Measurements from ENCODE around the gene DEFB128. TPM values are rescaled to one million over a fixed set of nuclear protein-coding genes. Genes with fewer than 3 reads are reported as not detected.
A peak's percentile ranks its signal among the peaks of the same experiment; 100 is the strongest.

The DEFB128 gene
- polyA plus RNA-seq, 3 donors = not detected

GRCh38 chr20:157154-157553 is 32.4 kb downstream of the DEFB128 start, which contains the start of gene DEFB127:
Gene DEFB127 (plus strand): TSS chr20:157454. CDS start chr20:157545, 91 bp downstream.
- no peak within 1 kb of the TSS for H3K27ac Mint-ChIP-seq

DNA sequence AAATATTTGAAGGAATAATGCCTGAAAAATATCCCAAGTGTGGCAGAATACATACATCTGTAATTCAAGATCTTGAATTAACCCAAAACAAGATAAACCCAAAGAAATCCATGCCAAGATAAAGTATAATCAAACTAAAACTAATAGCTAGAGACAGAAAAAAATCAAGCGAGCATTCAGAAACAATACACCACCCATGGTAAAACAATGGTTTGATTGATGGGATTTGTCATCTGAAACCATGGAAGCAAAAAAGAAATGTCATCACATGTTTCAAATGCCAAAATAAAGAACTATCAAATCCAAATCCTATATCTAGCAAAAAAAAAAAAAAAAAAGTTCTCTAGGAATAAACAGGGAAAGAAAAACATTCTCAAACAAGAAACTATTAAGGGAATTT is 37.4 kb downstream of the DEFB128 start:
- no peak for TF ChIP-seq CTCF (IDR thresholded peaks at IDR 0.05)
- Mint-ChIP-seq H3K27ac (no peak overlapping the region), H3K9me3 (peaks cover 0 to 5% (median 0%) of the 10 kb centered on the region in 7 donors), H3K4me1 (no peaks in the 10 kb centered on the region), H3K36me3 (no peaks in the 10 kb centered on the region), H3K27me3 (ENCODE audit: low read depth in 3 of 3) (peaks cover 9 to 18% (median 16%) of the 10 kb centered on the region in 3 donors), H3K4me3 (peak overlapping the region in 1 of 2 donors; percentile 22)
- Histone ChIP-seq H3K9me3 (replicated peaks in 1 of 2; ENCODE audit: control insufficient read depth in 1 of 2, insufficient read depth in 1 of 2, low read length in 2 of 2) (no peaks in the 10 kb centered on the region), H3K4me1 (ENCODE audit: control insufficient read depth in 1 of 2, insufficient read depth in 2 of 2, low read length in 2 of 2) (no peaks in the 10 kb centered on the region), H3K4me3 (replicated peaks in 1 of 3; ENCODE audit: low read depth in 2 of 3, low read length in 3 of 3) (no peak overlapping the region), H3K27me3 (ENCODE audit: control insufficient read depth in 2 of 2, insufficient read depth in 2 of 2, low read length in 2 of 2) (peaks cover under 1 to 6% of the 10 kb centered on the region in 2 donors), H3K9ac (ENCODE audit: insufficient read depth, low read length, poor library complexity, severe bottlenecking) (no peak overlapping the region), H3K27ac (ENCODE audit: low read depth in 1 of 2, low read length in 2 of 2) (no peak overlapping the region), H3K4me2 (replicated peaks; ENCODE audit: extremely low read depth, low read length, poor library complexity, severe bottlenecking) (no peak overlapping the region), H2AFZ (ENCODE audit: insufficient read depth, low read depth, low read length, poor library complexity, severe bottlenecking) (no peak overlapping the region), H3K79me2 (ENCODE audit: insufficient read depth, low read length) (no peaks in the 10 kb centered on the region), H3K36me3 (replicated peaks in 1 of 2; ENCODE audit: control insufficient read depth in 1 of 2, insufficient read depth in 2 of 2, low read length in 2 of 2) (no peaks in the 10 kb centered on the region), H4K20me1 (ENCODE audit: insufficient read depth, low read length) (no peaks in the 10 kb centered on the region)
- no peak for DNase-seq
- intact Hi-C loops (cut with micrococcal nuclease) = no loop called here
- WGBS (ENCODE audit: insufficient coverage) = no CpG with 5 or more reads among the region's 1 CpG

More at GRCh38 chr20:157154-157553, 32.4 kb downstream of the DEFB128 start, which contains the start of gene DEFB127:
- Mint-ChIP-seq H3K4me1 (no peaks in the 10 kb centered on the region), H3K4me3 (no peak within 1 kb of the TSS), H3K9me3 (peaks cover 0 to 6% (median 0%) of the 10 kb centered on the region in 7 donors), H3K27me3 (ENCODE audit: low read depth in 3 of 3) (peaks cover 7 to 16% (median 7%) of the 10 kb centered on the region in 3 donors), H3K36me3 (no peaks in the 10 kb centered on the region)
- H3K9me3 ChIP-seq (replicated peaks in 1 of 2; ENCODE audit: control insufficient read depth in 1 of 2, insufficient read depth in 1 of 2, low read length in 2 of 2) = no peaks in the 10 kb centered on the region
- no CpG with 5 or more reads among the region's 5 CpGs for WGBS (ENCODE audit: insufficient coverage)
- no peaks in the 10 kb centered on the region for H3K36me3 ChIP-seq (replicated peaks in 1 of 2; ENCODE audit: control insufficient read depth in 1 of 2, insufficient read depth in 2 of 2, low read length in 2 of 2)
- H3K4me2 ChIP-seq (replicated peaks; ENCODE audit: extremely low read depth, low read length, poor library complexity, severe bottlenecking) = no peak within 1 kb of the TSS
- peaks cover 0 to 4% of the 10 kb centered on the region in 2 donors for H3K27me3 ChIP-seq (ENCODE audit: control insufficient read depth in 2 of 2, insufficient read depth in 2 of 2, low read length in 2 of 2)
- H3K4me3 ChIP-seq (replicated peaks in 1 of 3; ENCODE audit: low read depth in 2 of 3, low read length in 3 of 3) = no peak within 1 kb of the TSS
- intact Hi-C loops (cut with micrococcal nuclease) = no loop called here
- H4K20me1 ChIP-seq (ENCODE audit: insufficient read depth, low read length) = no peaks in the 10 kb centered on the region
- TF ChIP-seq CTCF (IDR thresholded peaks at IDR 0.05) = no peak
- no peak for DNase-seq
- H3K9ac ChIP-seq (ENCODE audit: insufficient read depth, low read length, poor library complexity, severe bottlenecking) = no peak within 1 kb of the TSS
- H2AFZ ChIP-seq (ENCODE audit: insufficient read depth, low read depth, low read length, poor library complexity, severe bottlenecking) = no peak within 1 kb of the TSS
- H3K4me1 ChIP-seq (ENCODE audit: control insufficient read depth in 1 of 2, insufficient read depth in 2 of 2, low read length in 2 of 2) = no peaks in the 10 kb centered on the region
- H3K27ac ChIP-seq (ENCODE audit: low read depth in 1 of 2, low read length in 2 of 2) = no peak within 1 kb of the TSS
- H3K79me2 ChIP-seq (ENCODE audit: insufficient read depth, low read length) = no peaks in the 10 kb centered on the region

All from CD14-positive monocyte (primary cell).